Measurements from ENCODE around the gene FAM222B.

FAM222B gene

DNA sequence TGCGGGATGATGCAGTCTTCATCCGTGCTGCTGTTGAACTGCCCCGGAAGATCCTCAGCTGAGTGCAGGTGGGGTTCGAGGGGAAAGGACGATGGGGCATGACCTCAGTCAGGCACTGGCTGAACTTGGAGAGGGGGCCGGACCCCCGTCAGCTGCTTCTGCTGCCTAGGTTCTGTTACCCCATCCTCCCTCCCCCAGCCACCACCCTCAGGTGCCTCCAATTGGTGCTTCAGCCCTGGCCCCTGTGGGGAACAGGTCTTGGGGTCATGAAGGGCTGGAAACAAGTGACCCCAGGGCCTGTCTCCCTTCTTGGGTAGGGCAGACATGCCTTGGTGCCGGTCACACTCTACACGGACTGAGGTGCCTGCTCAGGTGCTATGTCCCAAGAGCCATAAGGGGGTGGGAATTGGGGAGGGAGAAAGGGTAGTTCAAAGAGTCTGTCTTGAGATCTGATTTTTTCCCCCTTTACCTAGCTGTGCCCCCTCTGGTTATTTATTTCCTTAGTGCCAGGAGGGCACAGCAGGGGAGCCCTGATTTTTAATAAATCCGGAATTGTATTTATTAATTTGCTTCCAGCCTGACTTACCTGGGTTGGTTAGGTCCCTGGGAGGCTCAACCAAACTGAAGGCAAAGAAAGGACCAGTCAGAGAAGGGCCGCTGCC, 92.9 kb downstream of the FAM222B start:
- no peaks in the 10 kb centered on the region for H3K9me3 ChIP-seq (ENCODE audit: insufficient read depth, low read depth, low read length)
- WGBS, result 71% methylated on average over 11 of the region's 11 CpGs
- no peaks in the 10 kb centered on the region for H3K27me3 ChIP-seq (ENCODE audit: insufficient read depth, low read length)
- H3K36me3 ChIP-seq (ENCODE audit: insufficient read depth, low read length), result peaks cover 63% of the 10 kb centered on the region
- H3K4me3 ChIP-seq (ENCODE audit: low read length), result no peak overlapping the region
- no peak overlapping the region for H3K9ac ChIP-seq (ENCODE audit: low read depth, low read length)
- peaks cover 14% of the 10 kb centered on the region; the same call in 1 of the 2 replicates for H3K4me1 ChIP-seq (ENCODE audit: insufficient read depth, low read length)
- H3K27ac ChIP-seq (ENCODE audit: low read depth, low read length), result peak overlapping the region; percentile 50; the same call in 1 of the 2 replicates

DNA sequence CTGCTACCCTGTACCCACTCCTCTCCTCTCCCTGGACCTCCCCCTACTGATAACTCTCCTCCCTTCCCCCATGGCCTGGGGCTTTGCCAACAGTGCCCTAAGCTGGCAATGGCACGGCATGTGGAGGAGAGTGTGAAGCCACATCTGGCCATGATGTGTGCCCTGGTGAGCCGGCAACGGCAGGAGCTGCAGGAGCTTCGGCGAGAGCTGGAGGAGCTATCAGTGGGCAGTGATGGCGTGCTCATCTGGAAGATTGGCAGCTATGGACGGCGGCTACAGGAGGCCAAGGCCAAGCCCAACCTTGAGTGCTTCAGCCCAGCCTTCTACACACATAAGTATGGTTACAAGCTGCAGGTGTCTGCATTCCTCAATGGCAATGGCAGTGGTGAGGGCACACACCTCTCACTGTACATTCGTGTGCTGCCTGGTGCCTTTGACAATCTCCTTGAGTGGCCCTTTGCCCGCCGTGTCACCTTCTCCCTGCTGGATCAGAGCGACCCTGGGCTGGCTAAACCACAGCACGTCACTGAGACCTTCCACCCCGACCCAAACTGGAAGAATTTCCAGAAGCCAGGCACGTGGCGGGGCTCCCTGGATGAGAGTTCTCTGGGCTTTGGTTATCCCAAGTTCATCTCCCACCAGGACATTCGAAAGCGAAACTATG, 93.6 kb downstream of the FAM222B start:
- Histone ChIP-seq H3K36me3 (ENCODE audit: insufficient read depth, low read length) (peaks cover 63% of the 10 kb centered on the region), H3K9me3 (ENCODE audit: insufficient read depth, low read depth, low read length) (no peaks in the 10 kb centered on the region), H3K27me3 (ENCODE audit: insufficient read depth, low read length) (no peaks in the 10 kb centered on the region), H3K4me3 (ENCODE audit: low read length) (no peak overlapping the region), H3K9ac (ENCODE audit: low read depth, low read length) (no peak overlapping the region), H3K4me1 (ENCODE audit: insufficient read depth, low read length) (peaks cover 14% of the 10 kb centered on the region; the same call in 1 of the 2 replicates), H3K27ac (ENCODE audit: low read depth, low read length) (peak overlapping the region; percentile 50; the same call in 1 of the 2 replicates)
- WGBS, result 93% methylated on average over 18 of the region's 18 CpGs

DNA sequence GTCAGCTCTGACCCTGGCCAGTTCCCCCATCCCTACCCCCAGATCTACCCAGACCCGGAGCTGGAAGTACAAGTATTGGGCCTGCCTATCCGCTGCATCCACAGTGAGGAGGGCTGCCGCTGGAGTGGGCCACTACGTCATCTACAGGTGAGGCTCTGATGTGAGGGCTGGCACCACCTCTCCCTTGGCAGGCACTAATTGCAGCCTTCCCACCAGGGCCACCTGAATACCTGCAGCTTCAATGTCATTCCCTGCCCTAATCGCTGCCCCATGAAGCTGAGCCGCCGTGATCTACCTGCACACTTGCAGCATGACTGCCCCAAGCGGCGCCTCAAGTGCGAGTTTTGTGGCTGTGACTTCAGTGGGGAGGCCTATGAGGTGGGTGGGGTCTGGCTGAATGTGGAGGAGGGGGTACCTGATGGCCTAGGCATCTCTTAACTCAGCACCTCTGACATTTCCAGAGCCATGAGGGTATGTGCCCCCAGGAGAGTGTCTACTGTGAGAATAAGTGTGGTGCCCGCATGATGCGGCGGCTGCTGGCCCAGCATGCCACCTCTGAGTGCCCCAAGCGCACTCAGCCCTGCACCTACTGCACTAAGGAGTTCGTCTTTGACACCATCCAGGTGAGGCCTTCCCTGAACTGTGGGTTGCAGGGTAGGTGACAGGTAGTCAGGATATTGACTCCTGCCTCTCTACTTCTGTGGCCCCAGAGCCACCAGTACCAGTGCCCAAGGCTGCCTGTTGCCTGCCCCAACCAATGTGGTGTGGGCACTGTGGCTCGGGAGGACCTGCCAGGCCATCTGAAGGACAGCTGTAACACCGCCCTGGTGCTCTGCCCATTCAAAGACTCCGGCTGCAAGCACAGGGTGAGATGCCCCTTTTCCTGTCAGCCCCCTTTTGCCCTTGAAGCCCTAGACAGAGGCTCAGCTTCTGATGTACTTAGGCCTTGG, 94.5 kb downstream of the FAM222B start:
- Histone ChIP-seq H3K9ac (ENCODE audit: low read depth, low read length) (no peak overlapping the region), H3K27ac (ENCODE audit: low read depth, low read length) (peak overlapping the region; percentile 100), H3K9me3 (ENCODE audit: insufficient read depth, low read depth, low read length) (no peaks in the 10 kb centered on the region), H3K36me3 (ENCODE audit: insufficient read depth, low read length) (peaks cover 63% of the 10 kb centered on the region), H3K4me1 (ENCODE audit: insufficient read depth, low read length) (peaks cover 14% of the 10 kb centered on the region; the same call in 1 of the 2 replicates), H3K4me3 (ENCODE audit: low read length) (no peak overlapping the region), H3K27me3 (ENCODE audit: insufficient read depth, low read length) (no peaks in the 10 kb centered on the region)
- WGBS, result 94% methylated on average over 18 of the region's 18 CpGs

DNA sequence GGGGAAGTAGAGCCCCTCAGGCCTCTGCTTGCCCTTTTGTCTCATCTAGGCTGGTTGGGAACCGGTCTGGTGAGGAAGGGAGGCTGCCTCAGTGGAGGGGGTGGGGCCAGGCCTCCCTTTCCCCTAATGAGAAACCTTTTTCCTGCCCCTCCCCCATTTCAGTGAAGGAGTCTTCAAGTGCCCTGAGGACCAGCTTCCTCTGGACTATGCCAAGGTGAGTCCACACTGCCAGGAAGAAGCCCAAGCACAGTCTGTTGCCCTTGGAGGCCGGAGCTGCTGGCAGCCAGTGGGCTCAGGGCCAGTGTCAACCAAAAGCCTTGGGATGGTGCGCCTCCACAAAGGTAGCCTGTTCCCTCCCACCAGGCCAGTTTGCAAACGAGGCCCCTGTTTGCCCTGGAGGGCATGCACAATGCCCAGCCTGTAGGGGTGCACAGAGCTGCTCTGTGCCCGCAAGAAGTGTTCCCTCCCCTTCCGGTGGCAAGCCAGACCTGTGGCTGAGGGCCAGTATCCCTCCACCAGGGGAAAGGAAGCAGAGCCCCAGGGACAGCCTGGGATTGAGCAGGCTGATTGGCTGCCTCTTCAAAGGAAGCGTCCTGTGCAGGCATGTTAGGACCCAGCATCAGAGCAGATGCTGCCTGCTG, 95.4 kb downstream of the FAM222B start:
- 88% methylated on average over 6 of the region's 7 CpGs for WGBS

DNA sequence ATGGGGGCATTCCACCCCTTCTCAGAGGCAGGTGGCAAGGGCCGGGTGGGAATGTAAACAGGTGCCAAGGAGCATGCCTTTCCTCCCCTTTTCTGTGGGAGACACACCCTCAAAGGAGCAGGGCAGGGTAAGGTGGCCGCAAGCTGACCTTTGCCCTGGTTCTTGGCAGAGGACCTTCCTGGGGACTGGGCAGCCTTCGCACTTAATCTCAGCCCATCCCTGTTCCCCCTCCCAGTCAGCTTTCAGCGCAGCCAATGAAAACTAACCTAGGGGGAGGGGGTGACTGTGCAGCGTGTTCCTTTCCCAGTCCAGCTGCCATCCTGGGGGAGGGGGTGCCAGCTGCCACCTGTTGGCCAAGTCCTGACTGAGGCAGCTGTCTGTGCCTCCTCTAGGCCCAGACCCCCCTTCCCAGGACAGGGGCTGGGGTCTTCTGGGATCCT, 96.0 kb downstream of the FAM222B start:
- Histone ChIP-seq H3K27me3 (ENCODE audit: insufficient read depth, low read length) (no peaks in the 10 kb centered on the region), H3K4me3 (ENCODE audit: low read length) (peak overlapping the region; percentile 87), H3K36me3 (ENCODE audit: insufficient read depth, low read length) (peaks cover 55% of the 10 kb centered on the region), H3K9ac (ENCODE audit: low read depth, low read length) (peak overlapping the region; percentile 64), H3K4me1 (ENCODE audit: insufficient read depth, low read length) (peaks cover 14% of the 10 kb centered on the region; the same call in 1 of the 2 replicates), H3K27ac (ENCODE audit: low read depth, low read length) (peak overlapping the region; percentile 100), H3K9me3 (ENCODE audit: insufficient read depth, low read depth, low read length) (no peaks in the 10 kb centered on the region)
- WGBS, result 72% methylated on average over 5 of the region's 5 CpGs

More for the DNA sequence above, 95.4 kb downstream of the FAM222B start:
- peaks cover 61% of the 10 kb centered on the region for H3K36me3 ChIP-seq (ENCODE audit: insufficient read depth, low read length)
- no peaks in the 10 kb centered on the region for H3K9me3 ChIP-seq (ENCODE audit: insufficient read depth, low read depth, low read length)
- H3K27me3 ChIP-seq (ENCODE audit: insufficient read depth, low read length), result no peaks in the 10 kb centered on the region
- peak overlapping the region; percentile 64 for H3K9ac ChIP-seq (ENCODE audit: low read depth, low read length)
- peak overlapping the region; percentile 100 for H3K27ac ChIP-seq (ENCODE audit: low read depth, low read length)
- peaks cover 14% of the 10 kb centered on the region; the same call in 1 of the 2 replicates for H3K4me1 ChIP-seq (ENCODE audit: insufficient read depth, low read length)
- 0 out of 2 replicates have a peak overlapping the region, but pooled peaks have one; percentile 87 for H3K4me3 ChIP-seq (ENCODE audit: low read length)

DNA sequence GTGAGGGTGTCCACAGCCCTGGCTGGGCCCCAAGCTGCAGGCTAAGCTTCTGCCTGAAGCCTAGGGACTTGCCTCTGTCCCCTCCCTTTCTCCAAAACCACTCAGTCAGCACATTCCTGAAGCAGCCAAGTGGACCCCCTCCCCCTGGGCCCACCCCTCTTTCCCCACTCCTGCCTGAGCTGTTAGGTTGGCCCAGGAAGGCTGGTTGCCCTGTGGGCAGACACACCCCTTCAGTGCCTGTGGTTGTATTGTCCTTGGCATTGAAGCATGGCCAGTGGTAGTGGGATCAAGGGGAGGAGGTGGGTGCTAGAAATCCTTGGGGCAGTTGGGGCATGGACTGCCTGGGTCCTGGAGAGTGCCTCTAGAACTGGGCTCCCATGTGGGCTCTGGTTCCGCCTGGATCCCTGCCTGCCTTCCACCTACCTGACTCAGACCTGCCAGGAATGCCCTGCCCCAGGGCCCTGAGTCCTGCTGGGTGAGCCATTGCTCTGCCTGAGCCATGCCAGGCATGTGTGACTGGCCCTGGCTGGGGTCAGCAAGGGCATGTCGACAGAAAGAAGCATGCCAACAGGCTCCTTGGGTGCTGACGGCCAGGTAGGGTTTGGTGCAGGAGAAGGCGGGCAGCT, 96.7 kb downstream of the FAM222B start:
- H3K9me3 ChIP-seq (ENCODE audit: insufficient read depth, low read depth, low read length), result no peaks in the 10 kb centered on the region
- peaks cover 14% of the 10 kb centered on the region; the same call in 1 of the 2 replicates for H3K4me1 ChIP-seq (ENCODE audit: insufficient read depth, low read length)
- 74% methylated on average over 4 of the region's 4 CpGs for WGBS
- H3K27ac ChIP-seq (ENCODE audit: low read depth, low read length), result peak overlapping the region; percentile 100
- peak overlapping the region; percentile 96 for H3K9ac ChIP-seq (ENCODE audit: low read depth, low read length)
- no peaks in the 10 kb centered on the region for H3K27me3 ChIP-seq (ENCODE audit: insufficient read depth, low read length)
- peak overlapping the region; percentile 87 for H3K4me3 ChIP-seq (ENCODE audit: low read length)
- H3K36me3 ChIP-seq (ENCODE audit: insufficient read depth, low read length), result peaks cover 51% of the 10 kb centered on the region

DNA sequence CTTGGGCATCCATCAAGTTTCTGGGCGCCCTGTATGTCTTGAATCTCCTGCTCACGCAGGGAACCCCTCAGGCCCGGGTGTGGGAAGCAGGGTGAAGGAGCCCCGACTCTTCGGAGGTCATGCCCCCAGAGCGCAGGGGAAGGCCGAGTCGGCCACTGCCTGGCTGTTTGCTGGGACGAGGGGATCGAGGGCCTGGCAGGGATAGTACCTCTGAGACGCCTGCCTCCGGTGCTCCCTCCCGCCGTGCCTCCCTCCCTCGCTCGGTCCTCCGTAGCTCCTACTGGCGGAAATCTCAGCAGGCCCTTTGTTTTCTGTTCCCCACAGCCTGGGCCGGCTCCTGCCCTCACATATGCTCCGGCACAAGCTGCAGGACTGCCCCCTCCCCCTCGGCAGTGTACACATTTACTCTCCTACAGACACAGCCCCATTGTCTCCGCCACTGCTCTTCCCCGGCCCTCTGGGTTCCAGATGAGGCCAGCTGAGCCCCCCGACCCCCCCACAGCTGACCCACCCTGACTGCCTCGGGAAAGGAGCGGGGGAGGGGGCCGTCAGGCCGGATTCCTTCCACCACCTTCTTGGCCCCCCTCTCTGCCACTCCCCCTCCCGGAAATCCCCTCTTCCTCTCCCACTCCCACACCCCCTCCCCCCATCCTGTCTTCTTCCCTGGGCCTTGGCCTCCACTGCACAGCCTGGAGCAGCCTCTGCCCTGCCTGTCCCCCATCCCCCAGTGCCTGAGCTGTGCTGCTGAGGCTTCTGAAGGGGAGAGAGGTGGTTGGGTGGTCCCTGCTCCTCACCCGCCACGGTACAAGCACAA, 97.4 kb downstream of the FAM222B start:
- Histone ChIP-seq H3K27ac (ENCODE audit: low read depth, low read length) (peak overlapping the region; percentile 100), H3K4me1 (ENCODE audit: insufficient read depth, low read length) (peaks cover 14% of the 10 kb centered on the region; the same call in 1 of the 2 replicates), H3K9me3 (ENCODE audit: insufficient read depth, low read depth, low read length) (no peaks in the 10 kb centered on the region), H3K9ac (ENCODE audit: low read depth, low read length) (peak overlapping the region; percentile 96), H3K27me3 (ENCODE audit: insufficient read depth, low read length) (no peaks in the 10 kb centered on the region), H3K4me3 (ENCODE audit: low read length) (peak overlapping the region; percentile 87), H3K36me3 (ENCODE audit: insufficient read depth, low read length) (peaks cover 46% of the 10 kb centered on the region)
- WGBS, result 1% methylated on average over 31 of the region's 31 CpGs

DNA sequence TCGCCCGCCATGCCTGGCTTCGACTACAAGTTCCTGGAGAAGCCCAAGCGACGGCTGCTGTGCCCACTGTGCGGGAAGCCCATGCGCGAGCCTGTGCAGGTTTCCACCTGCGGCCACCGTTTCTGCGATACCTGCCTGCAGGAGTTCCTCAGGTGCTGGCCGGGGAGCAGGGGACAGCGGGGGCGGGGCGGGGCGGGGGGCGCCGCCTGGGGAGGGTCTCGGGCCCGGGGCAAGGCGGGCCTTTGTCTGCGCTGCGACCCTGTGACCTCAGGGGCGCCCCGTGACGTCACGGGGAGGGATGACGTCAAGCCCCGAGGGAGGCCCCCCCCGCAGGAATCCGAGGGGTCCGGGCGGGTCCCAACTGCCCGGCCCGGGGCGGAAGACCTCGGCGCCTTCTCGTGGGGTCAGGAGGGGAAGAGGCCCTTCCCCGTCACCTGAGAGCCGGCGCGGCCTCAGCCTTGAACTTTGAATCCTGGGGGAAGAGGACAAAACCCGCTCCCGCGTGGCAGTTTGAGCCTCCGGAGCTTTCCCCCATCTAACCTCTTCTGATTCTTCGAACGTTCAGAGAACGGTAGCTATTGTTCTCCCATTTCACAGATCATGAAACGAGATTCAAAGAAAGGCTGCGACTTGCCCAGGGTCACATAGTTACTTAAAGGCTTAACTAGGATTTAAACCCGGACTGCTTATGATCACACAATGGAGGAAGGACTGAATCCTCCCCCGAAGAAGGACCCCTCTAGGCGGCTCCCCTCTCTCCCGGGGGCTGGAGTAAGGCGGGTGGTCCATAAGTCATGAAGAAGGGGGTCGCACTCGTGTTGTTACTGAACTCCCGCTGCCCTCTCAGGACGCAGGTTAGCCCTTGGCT, 98.3 kb downstream of the FAM222B start:
- Histone ChIP-seq H3K9me3 (ENCODE audit: insufficient read depth, low read depth, low read length) (no peaks in the 10 kb centered on the region), H3K27ac (ENCODE audit: low read depth, low read length) (peak overlapping the region; percentile 100)
- under 1% methylated on average over 61 of the region's 61 CpGs for WGBS

More for the DNA sequence above, 98.3 kb downstream of the FAM222B start:
- H3K9ac ChIP-seq (ENCODE audit: low read depth, low read length), result peak overlapping the region; percentile 96
- H3K27me3 ChIP-seq (ENCODE audit: insufficient read depth, low read length), result no peaks in the 10 kb centered on the region
- peaks cover 14% of the 10 kb centered on the region; the same call in 1 of the 2 replicates for H3K4me1 ChIP-seq (ENCODE audit: insufficient read depth, low read length)
- H3K36me3 ChIP-seq (ENCODE audit: insufficient read depth, low read length), result peaks cover 42% of the 10 kb centered on the region
- peak overlapping the region; percentile 87 for H3K4me3 ChIP-seq (ENCODE audit: low read length)

All from HUES64 (cell line).